Stimulated activated CD8-positive, alpha-beta memory T cell treated with anti-CD3 and anti-CD28 coated beads, Interleukin-7, amount 100 ng/mL, for 1 hour (primary cell): ENCODE data around the gene TTC22.
"Not testable (repeated sequence)": the region's sequence is repeated elsewhere in the genome, so short reads cannot be mapped to it uniquely, and the experiment has no call there.

Experiments
- DNase-seq, 2 donors: peaks; one replicate each; pipeline ENCODE4 v3.0.0-alpha.2; 2020; ENCODE audit warnings: low read depth in 2 of 2

The TTC22 gene

GRCh38 chr1:54786778-54787177 is 14.3 kb downstream of the TTC22 start:
- DNase-seq: no peak

GRCh38 chr1:54784066-54784465 is 17.1 kb downstream of the TTC22 start:
- DNase-seq: no peak

- no peak for DNase-seq
Measured at GRCh38 chr1:54782588-54782987, 18.5 kb downstream of the TTC22 start.

DNA sequence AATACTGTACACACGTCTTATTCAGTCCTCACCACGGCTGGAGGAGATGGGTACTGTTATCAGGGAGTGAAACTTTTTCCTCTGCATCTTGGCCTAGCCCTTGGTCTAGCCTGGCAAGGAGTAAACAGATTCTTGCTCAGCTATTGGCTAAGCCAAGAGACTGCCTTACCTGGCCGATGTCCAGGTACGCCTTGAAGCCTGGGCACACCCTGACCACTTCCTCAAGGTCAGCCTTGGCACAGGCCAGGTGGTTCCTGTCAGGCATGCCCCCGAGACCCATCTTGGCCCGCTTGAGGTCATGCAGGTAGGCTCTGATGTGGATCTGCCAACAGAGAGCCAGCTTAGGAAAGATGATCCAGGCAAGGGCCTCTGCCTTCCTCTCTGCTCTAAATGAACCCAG is 19.0 kb downstream of the TTC22 start:
- DNase-seq: no peak

- DNase-seq: no peak
Measured at GRCh38 chr1:54781023-54781723, 19.9 kb downstream of the TTC22 start.

DNA sequence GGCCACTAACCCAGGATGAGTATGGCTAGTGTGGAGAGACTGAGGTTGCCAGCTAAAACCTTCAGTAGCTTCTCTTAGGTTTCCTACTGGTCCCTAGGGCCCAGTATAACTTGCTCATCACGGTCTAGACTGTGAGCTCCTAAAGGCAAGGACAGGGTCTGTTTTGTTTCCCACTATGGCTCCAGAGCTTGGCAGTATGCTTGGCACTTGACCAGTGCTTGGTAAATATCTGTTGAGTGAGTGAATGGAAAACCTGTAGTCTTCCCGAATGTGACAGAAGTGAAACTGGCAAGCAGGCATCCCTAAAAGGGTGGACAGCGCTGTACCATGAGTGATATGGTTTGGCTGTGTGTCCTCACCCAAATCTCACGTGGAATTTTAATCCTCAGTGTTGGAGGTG is 23.7 kb downstream of the TTC22 start:
- DNase-seq: no peak

GRCh38 chr1:54777011-54777410 is 24.1 kb downstream of the TTC22 start:
- no peak for DNase-seq

GRCh38 chr1:54775828-54776721 is 25.0 kb downstream of the TTC22 start:
- DNase-seq: not testable (repeated sequence)

DNA sequence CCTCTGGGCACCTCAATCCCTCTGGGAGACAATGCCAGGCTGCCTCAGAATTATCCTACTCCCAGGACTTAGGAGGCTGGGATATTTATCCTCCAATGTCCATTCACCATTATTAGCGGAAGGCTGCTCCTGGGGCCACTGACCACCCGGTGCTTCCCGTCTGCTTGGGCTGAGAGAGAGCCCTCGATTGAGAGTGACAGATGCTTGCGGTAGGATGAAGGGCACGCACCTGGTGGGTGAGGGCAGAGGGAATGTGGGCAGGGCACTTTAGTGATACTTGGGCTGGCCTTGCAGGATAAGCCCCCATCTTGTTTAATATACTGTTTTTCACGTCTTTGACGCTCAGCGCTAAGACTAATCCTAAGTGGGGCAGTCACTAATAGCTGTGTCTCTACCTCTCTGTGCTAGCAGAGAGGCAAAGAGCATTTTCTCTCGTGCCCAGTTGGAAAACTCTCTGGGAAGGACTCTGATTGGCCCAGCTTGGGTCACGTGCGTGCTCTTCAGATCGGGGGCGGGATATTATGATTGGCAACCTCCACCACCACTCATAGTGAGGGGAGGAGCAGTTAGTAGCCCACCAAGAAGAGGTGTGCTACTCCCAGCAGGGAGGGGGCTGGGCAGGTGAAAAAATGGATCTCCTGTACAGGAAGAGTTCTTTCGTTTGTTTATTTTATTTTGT is 26.2 kb downstream of the TTC22 start:
- DNase-seq: no peak

DNA sequence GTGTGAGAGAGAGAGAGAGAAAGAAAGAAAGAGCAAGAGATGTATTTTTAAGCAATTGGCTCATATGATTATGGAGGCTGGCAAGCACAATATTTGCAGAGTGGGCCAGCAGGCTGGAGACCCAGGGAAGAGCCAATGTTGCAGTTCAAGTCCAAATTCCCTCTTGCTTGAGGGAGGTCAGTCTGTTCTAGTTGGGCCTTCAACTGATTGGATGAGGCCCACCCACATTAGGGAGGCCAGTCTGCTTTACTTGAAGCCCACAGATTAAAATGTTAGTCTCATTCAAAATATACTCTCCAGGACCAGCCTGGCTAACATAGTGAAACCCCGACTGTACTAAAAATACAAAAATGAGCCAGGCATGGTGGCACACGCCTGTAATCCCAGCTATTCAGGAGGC is 28.2 kb downstream of the TTC22 start:
- no peak for DNase-seq

- no peak for DNase-seq
Measured at GRCh38 chr1:54768093-54768492, 33.0 kb downstream of the TTC22 start.

- no peak for DNase-seq
Measured at GRCh38 chr1:54767526-54767925, 33.6 kb downstream of the TTC22 start.

GRCh38 chr1:54766726-54767125 is 34.4 kb downstream of the TTC22 start:
- no peak for DNase-seq

DNA sequence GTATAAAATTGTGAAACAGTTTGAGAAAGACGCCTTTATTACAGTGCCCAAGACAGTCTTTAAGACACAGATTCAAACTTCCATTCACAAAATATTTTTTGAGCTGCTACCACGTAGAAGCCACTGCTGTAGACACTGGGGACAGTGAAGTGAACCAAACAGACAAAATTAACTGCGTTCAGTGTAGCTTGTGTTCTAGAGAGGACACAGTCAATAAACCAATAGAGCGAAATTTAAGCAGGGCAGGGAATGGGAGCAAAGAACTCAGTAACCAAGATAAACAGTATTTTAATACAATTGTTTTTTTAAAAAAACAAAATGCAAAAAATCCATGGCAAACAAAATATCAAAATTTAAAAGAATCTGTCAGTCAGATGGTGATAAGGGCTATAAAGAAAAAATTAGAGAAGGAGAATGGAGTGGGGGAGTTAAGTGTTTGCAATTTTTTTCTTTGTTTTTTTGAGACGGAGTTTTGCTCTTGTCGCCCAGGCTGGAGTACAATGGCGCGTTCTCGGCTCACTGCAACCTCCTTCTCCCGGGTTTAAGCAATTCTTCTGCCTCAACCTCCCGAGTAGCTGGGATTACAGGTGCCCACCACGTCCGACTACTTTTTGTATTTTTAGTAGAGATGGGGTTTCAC is 36.1 kb downstream of the TTC22 start:
- no peak for DNase-seq

GRCh38 chr1:54764133-54764921 is 36.8 kb downstream of the TTC22 start, which contains the start of gene PARS2:
TSS of gene PARS2 (minus strand) at chr1:54764523. CDS start at chr1:54759161, 5,362 bp downstream.
- DNase-seq: peak; percentile 85 to 90

GRCh38 chr1:54763816-54764132 is 37.3 kb downstream of the TTC22 start:
- DNase-seq: no peak

GRCh38 chr1:54758678-54759348 is 42.3 kb downstream of the TTC22 start:
- DNase-seq: no peak

GRCh38 chr1:54757833-54758232 is 43.3 kb downstream of the TTC22 start:
- DNase-seq: no peak

- DNase-seq: no peak
Measured at GRCh38 chr1:54754486-54755285, 46.4 kb downstream of the TTC22 start.

DNA sequence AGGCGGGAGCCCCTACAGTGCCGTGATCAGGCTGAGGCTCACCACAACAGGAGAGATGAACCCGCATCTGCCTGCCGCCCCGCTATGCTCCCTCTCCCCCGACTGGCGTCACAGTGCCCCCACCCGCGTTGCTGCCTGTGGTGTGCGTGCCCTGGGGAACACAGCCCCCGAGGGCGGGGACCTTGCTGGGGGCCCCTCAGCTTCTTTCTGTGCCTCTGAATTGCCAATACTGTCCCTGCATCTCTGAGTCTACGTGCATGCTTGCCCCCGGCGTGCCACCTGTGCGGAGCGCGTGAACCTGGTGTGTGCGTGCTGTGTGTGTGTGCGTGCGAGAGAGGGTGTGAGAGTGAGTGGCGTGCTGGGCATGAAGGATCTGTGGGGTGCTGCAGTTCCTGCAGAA is 47.1 kb downstream of the TTC22 start:
- DNase-seq: no peak
